GM23338 (cell line): Measurements from ENCODE around the gene DGKE. TPM values are rescaled to one million over a fixed set of nuclear protein-coding genes. Genes with fewer than 3 reads are reported as not detected.

ENCODE experiments used
- ATAC-seq: fragments of 200-7000 bp; cut with Tn5 transposase; 3 replicates; pipeline ENCODE4 v1.9.1; 2020
- DNase-seq: peaks from one replicate; pipeline ENCODE4 v3.0.0-alpha.2; 2015; ENCODE audit warnings: low spot score
- H2AFZ ChIP-seq: fragments of 200-600 bp; sonication (generic); 2 replicates; pipeline ENCODE4 v1.8.0; 2016; ENCODE audit warnings: antibody characterized with exemption, mild to moderate bottlenecking, moderate library complexity
- H3F3A ChIP-seq: fragments of 200-600 bp; sonication (generic); replicated peaks from 2 replicates; pipeline ENCODE4 v1.8.0; 2017; ENCODE audit warnings: antibody characterized with exemption, mixed run types, low read depth
- H3K27ac ChIP-seq: fragments of 200-600 bp; sonication (generic); 2 replicates; pipeline ENCODE4 v1.6.1; 2016; ENCODE audit warnings: low read depth
- H3K27me3 ChIP-seq: fragments of 200-600 bp; sonication (generic); 2 replicates; pipeline ENCODE4 v1.8.0; 2016; ENCODE audit warnings: mild to moderate bottlenecking, mixed run types, moderate library complexity; ENCODE audit not compliant: insufficient read depth
- H3K36me3 ChIP-seq: fragments of 200-600 bp; sonication (generic); 2 replicates; pipeline ENCODE4 v1.8.0; 2016; ENCODE audit warnings: mild to moderate bottlenecking; ENCODE audit not compliant: insufficient read depth
- H3K4me1 ChIP-seq: fragments of 200-600 bp; sonication (generic); 2 replicates; pipeline ENCODE4 v1.8.0; 2016; ENCODE audit warnings: mild to moderate bottlenecking, moderate library complexity; ENCODE audit not compliant: insufficient read depth
- H3K4me2 ChIP-seq: fragments of 200-600 bp; sonication (generic); 2 replicates; pipeline ENCODE4 v1.7.1; 2017; ENCODE audit warnings: mixed run types
- H3K4me3 ChIP-seq: fragments of 200-600 bp; sonication (generic); 2 replicates; pipeline ENCODE4 v1.6.1; 2016; ENCODE audit warnings: mixed run types
- H3K79me2 ChIP-seq: fragments of 200-600 bp; sonication (generic); replicated peaks from 2 replicates; pipeline ENCODE4 v1.8.0; 2017; ENCODE audit warnings: mild to moderate bottlenecking; ENCODE audit not compliant: insufficient read depth
- H3K9me2 ChIP-seq: fragments of 200-600 bp; sonication (generic); 2 replicates; pipeline ENCODE4 v1.8.0; 2017; ENCODE audit not compliant: insufficient read depth
- H4K20me1 ChIP-seq: fragments of 200-600 bp; sonication (generic); replicated peaks from 2 replicates; pipeline ENCODE4 v1.8.0; 2017; ENCODE audit warnings: mild to moderate bottlenecking; ENCODE audit not compliant: insufficient read depth
- H3K27ac Mint-ChIP-seq: 2 replicates; pipeline ENCODE4 v1.8.0; 2020; ENCODE audit warnings: inconsistent platforms, mild to moderate bottlenecking, moderate library complexity, mixed read lengths
- H3K27me3 Mint-ChIP-seq: 3 replicates; pipeline ENCODE4 v1.8.0; 2022; ENCODE audit warnings: low read depth, mild to moderate bottlenecking, moderate library complexity, mixed read lengths, inconsistent platforms; ENCODE audit not compliant: insufficient read depth, poor library complexity
- H3K36me3 Mint-ChIP-seq: 3 replicates; pipeline ENCODE4 v1.8.0; 2021; ENCODE audit warnings: low read depth, mild to moderate bottlenecking, inconsistent platforms, moderate library complexity, mixed read lengths
- H3K4me1 Mint-ChIP-seq: 3 replicates; pipeline ENCODE4 v1.8.0; 2020; ENCODE audit warnings: mild to moderate bottlenecking, inconsistent platforms, mixed read lengths
- H3K4me3 Mint-ChIP-seq: 3 replicates; pipeline ENCODE4 v1.8.0; 2021; ENCODE audit warnings: moderate library complexity, mild to moderate bottlenecking, inconsistent platforms, mixed read lengths
- H3K9me3 Mint-ChIP-seq: 3 replicates; pipeline ENCODE4 v1.8.0; 2020; ENCODE audit warnings: moderate library complexity, mild to moderate bottlenecking, inconsistent platforms, mixed read lengths
- CREB1 ChIP-seq: fragments of 250-450 bp; sonication (Bioruptor Pico); IDR thresholded peaks from 2 replicates; pipeline ENCODE4 v1.5.0; 2020; ENCODE audit warnings: low read depth, mild to moderate bottlenecking, moderate library complexity
- CTCF ChIP-seq, 2 experiments: fragments of 200-600 bp in 1 of 2; sonication (generic) in 1 of 2; conservative IDR thresholded peaks; 2 replicates each; pipeline versions ENCODE4 v1.5.1 to v1.6.1; 2016 to 2017; ENCODE audit warnings: antibody characterized with exemption in 2 of 2, low read depth in 2 of 2, mild to moderate bottlenecking in 2 of 2, moderate library complexity in 1 of 2
- ETS1 ChIP-seq: IDR thresholded peaks from 2 replicates; pipeline ENCODE4 v1.6.1; 2016; ENCODE audit warnings: antibody characterized with exemption
- EZH2 ChIP-seq: fragments of 200-600 bp; sonication (generic); IDR thresholded peaks from one replicate; pipeline ENCODE4 v1.8.0; 2017; ENCODE audit warnings: antibody characterized with exemption, mild to moderate bottlenecking, low read depth; ENCODE audit not compliant: unreplicated experiment
- EZH2phosphoT487 ChIP-seq: fragments of 200-600 bp; sonication (generic); IDR thresholded peaks from one replicate; pipeline ENCODE4 v1.8.1; 2018; ENCODE audit warnings: antibody characterized with exemption; ENCODE audit not compliant: unreplicated experiment
- JUNB ChIP-seq: IDR thresholded peaks from one replicate; pipeline ENCODE4 v1.6.1; 2016; ENCODE audit warnings: antibody characterized with exemption; ENCODE audit not compliant: unreplicated experiment
- NANOG ChIP-seq: IDR thresholded peaks from 2 replicates; pipeline ENCODE4 v1.6.1; 2016; ENCODE audit warnings: antibody characterized with exemption, borderline replicate concordance
- POLR2AphosphoS5 ChIP-seq: IDR thresholded peaks from 2 replicates; pipeline ENCODE4 v1.6.1; 2016; ENCODE audit warnings: antibody characterized with exemption, low read depth
- STAT1 ChIP-seq: IDR thresholded peaks from one replicate; pipeline ENCODE4 v1.6.1; 2016; ENCODE audit warnings: antibody characterized with exemption; ENCODE audit not compliant: unreplicated experiment
- ZNF114 ChIP-seq: fragments of 250-450 bp; sonication (Bioruptor Pico); IDR thresholded peaks from 2 replicates; pipeline ENCODE4 v1.5.0; 2020; ENCODE audit warnings: mild to moderate bottlenecking, moderate library complexity
- ZNF331 ChIP-seq: fragments of 250-450 bp; sonication (Bioruptor Pico); IDR thresholded peaks from 2 replicates; pipeline ENCODE4 v1.5.0; 2020; ENCODE audit warnings: low read depth, mild to moderate bottlenecking, moderate library complexity
- ZNF462 ChIP-seq: fragments of 250-450 bp; sonication (Bioruptor Pico); IDR thresholded peaks from 2 replicates; pipeline ENCODE4 v1.5.0; 2020; ENCODE audit warnings: mild to moderate bottlenecking, moderate library complexity
- polyA plus RNA-seq: library from polyadenylated mRNA; unstranded; fragments of >200 nt; fragmentation: Nextera tagmentation; extraction: Ambion mirVana; gene quantifications from 2 replicates; pipeline ENCODE4 v1.2.1, GENCODE V29; 2016
- total RNA-seq: library from RNA; depleted of rRNA; stranded (reverse); fragments of >200 nt; shearing (Covaris generic); gene quantifications from 2 replicates; pipeline ENCODE4 v1.2.3, GENCODE V29; 2014
- TF ChIP-seq, protein P1 (sequence below): IDR thresholded peaks from one replicate; pipeline ENCODE4 v1.6.1; 2018; ENCODE audit warnings: antibody characterized with exemption; ENCODE audit not compliant: unreplicated experiment

Gene DGKE
- total and polyA plus RNA-seq, 2 experiments from 2014 or later: 3.9 to 10.1 TPM

- no peaks in the 10 kb centered on the region for H3K4me1 Mint-ChIP-seq
- H3K27ac ChIP-seq: no peak overlapping the region
- no peak overlapping the region for H3K4me3 ChIP-seq
- no peaks in the 10 kb centered on the region for H3K4me1 ChIP-seq
- no peak overlapping the region for H3K4me2 ChIP-seq
- H3K79me2 ChIP-seq: no peaks in the 10 kb centered on the region
- no peak overlapping the region for H2AFZ ChIP-seq
- no peaks in the 10 kb centered on the region for H3K36me3 ChIP-seq
- TF ChIP-seq JUNB: no peak
- no peak for TF ChIP-seq CREB1 (CRISPR knock-in tag)
- no peak for TF ChIP-seq NANOG
- TF ChIP-seq ETS1: no peak
- no peak for TF ChIP-seq CTCF (conservative IDR thresholded peaks at IDR 0.05; ENCODE audit: low read depth in 2 of 2)
- TF ChIP-seq, protein P1, sequence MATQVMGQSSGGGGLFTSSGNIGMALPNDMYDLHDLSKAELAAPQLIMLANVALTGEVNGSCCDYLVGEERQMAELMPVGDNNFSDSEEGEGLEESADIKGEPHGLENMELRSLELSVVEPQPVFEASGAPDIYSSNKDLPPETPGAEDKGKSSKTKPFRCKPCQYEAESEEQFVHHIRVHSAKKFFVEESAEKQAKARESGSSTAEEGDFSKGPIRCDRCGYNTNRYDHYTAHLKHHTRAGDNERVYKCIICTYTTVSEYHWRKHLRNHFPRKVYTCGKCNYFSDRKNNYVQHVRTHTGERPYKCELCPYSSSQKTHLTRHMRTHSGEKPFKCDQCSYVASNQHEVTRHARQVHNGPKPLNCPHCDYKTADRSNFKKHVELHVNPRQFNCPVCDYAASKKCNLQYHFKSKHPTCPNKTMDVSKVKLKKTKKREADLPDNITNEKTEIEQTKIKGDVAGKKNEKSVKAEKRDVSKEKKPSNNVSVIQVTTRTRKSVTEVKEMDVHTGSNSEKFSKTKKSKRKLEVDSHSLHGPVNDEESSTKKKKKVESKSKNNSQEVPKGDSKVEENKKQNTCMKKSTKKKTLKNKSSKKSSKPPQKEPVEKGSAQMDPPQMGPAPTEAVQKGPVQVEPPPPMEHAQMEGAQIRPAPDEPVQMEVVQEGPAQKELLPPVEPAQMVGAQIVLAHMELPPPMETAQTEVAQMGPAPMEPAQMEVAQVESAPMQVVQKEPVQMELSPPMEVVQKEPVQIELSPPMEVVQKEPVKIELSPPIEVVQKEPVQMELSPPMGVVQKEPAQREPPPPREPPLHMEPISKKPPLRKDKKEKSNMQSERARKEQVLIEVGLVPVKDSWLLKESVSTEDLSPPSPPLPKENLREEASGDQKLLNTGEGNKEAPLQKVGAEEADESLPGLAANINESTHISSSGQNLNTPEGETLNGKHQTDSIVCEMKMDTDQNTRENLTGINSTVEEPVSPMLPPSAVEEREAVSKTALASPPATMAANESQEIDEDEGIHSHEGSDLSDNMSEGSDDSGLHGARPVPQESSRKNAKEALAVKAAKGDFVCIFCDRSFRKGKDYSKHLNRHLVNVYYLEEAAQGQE: no peak
- TF ChIP-seq STAT1: no peak
- no peak for TF ChIP-seq ZNF462
- no peak for TF ChIP-seq POLR2AphosphoS5
- TF ChIP-seq EZH2: no peak
- TF ChIP-seq EZH2phosphoT487: no peak
- no peak for TF ChIP-seq ZNF114
- TF ChIP-seq ZNF331 (CRISPR knock-in tag): no peak
- no peaks in the 10 kb centered on the region for H3K27me3 ChIP-seq
- no peaks in the 10 kb centered on the region for H3F3A ChIP-seq
- peaks cover 8% of the 10 kb centered on the region for H3K36me3 Mint-ChIP-seq
- no peaks in the 10 kb centered on the region for H3K9me2 ChIP-seq
- no peaks in the 10 kb centered on the region for H3K9me3 Mint-ChIP-seq
- peaks cover 1% of the 10 kb centered on the region for H3K27me3 Mint-ChIP-seq
- no peak for ATAC-seq
- no peak for DNase-seq
- H3K4me3 Mint-ChIP-seq: no peak overlapping the region
- H3K27ac Mint-ChIP-seq: no peak overlapping the region
- no peaks in the 10 kb centered on the region for H4K20me1 ChIP-seq
Measured at GRCh38 chr17:56849131-56849530, 15.2 kb downstream of the DGKE start.
